Vagina (tissue), 2 donors: ENCODE data around the gene GRK5.
"Not testable (repeated sequence)": the region's sequence is repeated elsewhere in the genome, so short reads cannot be mapped to it uniquely, and the experiment has no call there.

ENCODE experiments used
- CTCF ChIP-seq, 3 experiments: fragments of 450-650 bp in 2 of 3; fragments of 200-600 bp in 1 of 3; sonication (generic) in 1 of 3; IDR thresholded peaks; one replicate each; pipeline ENCODE4 v1.5.1; 2017 to 2019; ENCODE audit warnings: antibody characterized with exemption in 3 of 3, mild to moderate bottlenecking in 2 of 3, moderate library complexity in 2 of 3
- POLR2A ChIP-seq, 2 donors: fragments of 450-650 bp; IDR thresholded peaks; one replicate each; pipeline ENCODE4 v1.6.1; 2017; ENCODE audit warnings: antibody characterized with exemption in 2 of 2, mild to moderate bottlenecking in 2 of 2, moderate library complexity in 2 of 2
- POLR2AphosphoS5 ChIP-seq, 2 donors: sonication (generic); formaldehyde crosslinking; IDR thresholded peaks; one replicate each; pipeline ENCODE4 v1.9.0; 2017; ENCODE audit warnings: antibody characterized with exemption in 2 of 2, mild to moderate bottlenecking in 2 of 2, low read depth in 1 of 2; ENCODE audit not compliant: insufficient read depth in 1 of 2

DNA sequence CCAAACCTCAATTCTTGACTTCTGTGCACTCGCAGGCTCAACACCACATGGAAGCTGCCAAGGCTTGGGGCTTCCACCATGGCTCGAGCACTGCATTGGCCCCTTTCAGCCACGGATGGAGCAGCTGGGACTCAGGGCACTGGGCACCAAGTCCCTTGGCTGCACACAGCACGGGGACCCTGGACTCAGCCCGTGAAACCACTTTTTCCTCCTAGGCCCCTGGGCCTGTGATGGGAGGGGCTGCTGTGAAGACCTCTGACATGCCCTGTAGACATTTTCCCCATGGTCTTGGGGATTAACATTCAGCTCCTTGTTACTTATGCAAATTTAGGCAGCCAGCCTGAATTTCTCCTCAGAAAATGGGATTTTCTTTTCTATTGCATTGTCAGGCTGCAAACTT is 227.6 kb downstream of the GRK5 start:
- not testable (repeated sequence) for TF ChIP-seq CTCF (IDR thresholded peaks at IDR 0.05); POLR2A (IDR thresholded peaks at IDR 0.05); POLR2AphosphoS5 (IDR thresholded peaks at IDR 0.05; ENCODE audit: insufficient read depth in 1 of 2, low read depth in 1 of 2)
